NCI-H1092 treated with DMSO at 0.1 percent for 48 hours (cell line): ENCODE data around the gene GUK1.
"Not testable (repeated sequence)": the region's sequence is repeated elsewhere in the genome, so short reads cannot be mapped to it uniquely, and the experiment has no call there.

ENCODE experiments used
- DNase-seq: peaks from one replicate; lab custom pipeline; 2025; lab: John Stamatoyannopoulos, UW

Gene GUK1

DNA sequence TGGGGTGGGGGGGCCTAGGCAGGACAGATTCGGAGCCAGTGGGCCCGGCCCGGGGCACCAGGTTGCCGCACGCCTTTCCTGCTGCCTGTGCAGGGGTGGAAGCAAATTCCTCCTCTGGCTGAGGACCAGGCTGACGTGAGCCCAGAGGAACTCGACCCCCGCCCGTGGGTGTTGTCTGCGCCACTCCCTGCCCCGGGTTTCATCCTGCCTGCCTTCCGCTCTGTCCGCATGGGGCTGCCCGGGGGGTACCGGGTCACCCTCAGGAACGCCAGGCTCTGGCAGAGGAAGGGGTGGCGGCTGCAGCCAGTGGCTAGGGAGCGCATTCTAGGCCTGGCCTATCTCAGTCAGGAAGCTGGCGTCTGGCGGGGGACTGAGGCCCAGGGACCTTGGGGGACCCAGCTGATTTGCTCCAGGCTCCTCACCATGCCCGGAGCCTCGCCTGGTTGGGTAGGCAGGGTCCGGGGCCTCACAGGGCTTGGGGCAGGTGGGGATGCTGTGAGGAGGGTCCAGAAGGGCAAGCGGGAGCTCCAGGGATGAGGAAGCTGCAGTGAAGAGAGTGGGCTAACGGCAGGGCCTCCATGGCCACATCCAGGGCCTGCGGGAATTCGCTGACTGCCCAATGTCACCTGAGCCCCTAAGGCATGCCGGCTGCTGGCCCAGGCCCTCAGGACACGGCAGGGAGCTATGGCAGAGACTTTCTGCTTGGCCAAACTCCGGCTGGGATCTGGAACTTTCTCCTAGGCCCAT is 23.1 kb downstream of the GUK1 start:
- no peak for DNase-seq

- DNase-seq = no peak
Observed at GRCh38 chr1:228163776-228164519, 23.9 kb downstream of the GUK1 start.

DNA sequence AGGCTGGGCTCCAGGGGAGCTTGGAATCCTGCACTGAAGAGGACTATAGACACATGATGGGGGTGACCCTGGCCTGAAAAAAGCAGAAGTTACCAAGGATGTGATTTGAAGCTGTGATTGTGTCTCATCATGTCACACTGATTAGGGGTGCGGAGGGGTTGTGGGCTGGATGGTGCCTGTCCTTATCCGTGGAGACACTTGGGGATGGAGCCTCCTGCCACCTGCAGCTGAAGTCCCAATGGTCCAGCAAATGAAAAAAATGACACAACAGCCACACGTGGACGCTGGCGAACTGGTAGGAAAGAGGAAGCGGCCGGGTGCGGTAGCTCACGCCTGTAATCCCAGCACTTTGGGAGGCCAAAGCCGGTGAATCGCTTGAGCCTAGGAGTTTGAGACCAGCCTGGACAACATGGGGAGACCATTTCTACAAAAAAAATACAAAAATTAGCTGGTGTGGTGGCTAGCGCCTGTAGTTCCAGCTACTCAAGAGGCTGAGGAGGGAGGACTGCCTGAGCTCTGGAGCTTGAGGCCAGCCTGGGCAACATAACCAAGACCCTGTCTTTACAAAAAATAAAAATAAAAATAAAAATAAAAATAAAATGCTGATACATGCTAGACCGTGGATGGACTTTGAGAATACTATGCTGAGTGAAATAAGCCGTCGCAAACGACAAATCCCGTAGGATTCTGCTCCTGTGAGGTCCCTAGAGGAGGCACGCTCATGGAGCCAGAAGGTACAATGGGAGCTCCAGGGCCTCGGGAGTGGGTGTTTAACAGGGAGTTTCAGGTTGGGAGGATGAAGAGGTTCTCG is 24.7 kb downstream of the GUK1 start:
- no peak for DNase-seq

DNA sequence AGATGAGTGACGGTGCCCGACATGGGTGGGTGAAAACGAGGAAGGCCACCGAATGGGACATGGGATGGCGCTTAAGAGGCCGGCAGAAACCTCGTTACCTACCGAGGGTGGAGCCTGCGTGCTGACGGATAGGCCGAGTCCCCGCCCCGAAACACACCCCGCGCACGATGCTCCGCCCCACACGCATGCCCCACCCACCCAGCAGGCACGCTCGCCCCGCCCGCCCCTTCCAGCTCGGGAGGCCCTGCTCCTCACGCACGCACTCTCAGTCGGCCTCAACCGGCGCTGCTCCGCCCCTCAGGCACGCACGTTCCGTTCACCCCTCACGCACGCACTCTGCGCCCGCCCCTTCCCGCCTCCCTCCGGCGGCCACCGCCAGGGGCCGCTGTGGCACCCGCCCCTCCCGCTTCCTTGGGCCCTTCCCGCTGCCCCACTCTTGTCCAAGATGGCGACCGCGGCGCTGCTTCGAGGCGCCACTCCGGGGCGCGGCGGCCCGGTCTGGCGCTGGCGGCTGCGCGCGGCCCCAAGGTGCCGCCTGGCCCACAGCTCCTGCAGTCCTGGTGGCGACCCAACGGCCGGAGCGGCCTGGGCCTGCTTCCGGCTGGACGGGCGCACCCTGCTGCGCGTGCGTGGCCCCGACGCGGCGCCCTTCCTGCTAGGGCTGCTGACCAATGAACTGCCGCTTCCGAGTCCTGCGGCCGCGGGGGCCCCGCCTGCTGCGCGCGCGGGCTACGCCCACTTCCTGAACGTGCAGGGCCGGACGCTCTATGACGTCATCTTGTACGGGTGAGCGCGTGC is 25.5 kb downstream of the GUK1 start, which contains the start of gene IBA57:
TSS of gene IBA57 (plus strand) at position 433 of the 798 bp plus-strand sequence. CDS start at position 446, 13 bp downstream.
- peak; percentile 99 for DNase-seq

GRCh38 chr1:228166170-228166936 is 26.3 kb downstream of the GUK1 start:
- peak; percentile 72 for DNase-seq

GRCh38 chr1:228168563-228169270 is 28.6 kb downstream of the GUK1 start:
- no peak for DNase-seq

DNA sequence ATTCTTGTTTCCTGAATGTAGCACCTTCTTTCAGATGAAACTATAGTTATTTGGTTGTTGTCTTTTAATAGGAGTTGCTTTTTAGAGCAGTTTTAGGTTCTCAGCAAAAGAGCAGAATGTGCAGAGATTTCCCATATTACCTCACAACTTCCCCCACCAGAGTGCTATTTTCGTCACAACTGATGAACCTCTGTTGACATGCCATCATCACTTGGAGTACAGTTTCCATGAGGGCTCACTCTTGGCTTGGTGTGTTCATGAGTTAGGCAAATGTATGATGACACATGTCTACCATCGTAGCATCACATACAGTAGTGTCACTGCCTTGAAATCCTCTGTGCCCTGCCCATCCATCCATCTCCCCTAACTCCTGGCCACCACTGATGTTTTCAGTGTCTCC is 29.3 kb downstream of the GUK1 start:
- DNase-seq = no peak

- DNase-seq = no peak
Observed at GRCh38 chr1:228170666-228171065, 30.6 kb downstream of the GUK1 start.

DNA sequence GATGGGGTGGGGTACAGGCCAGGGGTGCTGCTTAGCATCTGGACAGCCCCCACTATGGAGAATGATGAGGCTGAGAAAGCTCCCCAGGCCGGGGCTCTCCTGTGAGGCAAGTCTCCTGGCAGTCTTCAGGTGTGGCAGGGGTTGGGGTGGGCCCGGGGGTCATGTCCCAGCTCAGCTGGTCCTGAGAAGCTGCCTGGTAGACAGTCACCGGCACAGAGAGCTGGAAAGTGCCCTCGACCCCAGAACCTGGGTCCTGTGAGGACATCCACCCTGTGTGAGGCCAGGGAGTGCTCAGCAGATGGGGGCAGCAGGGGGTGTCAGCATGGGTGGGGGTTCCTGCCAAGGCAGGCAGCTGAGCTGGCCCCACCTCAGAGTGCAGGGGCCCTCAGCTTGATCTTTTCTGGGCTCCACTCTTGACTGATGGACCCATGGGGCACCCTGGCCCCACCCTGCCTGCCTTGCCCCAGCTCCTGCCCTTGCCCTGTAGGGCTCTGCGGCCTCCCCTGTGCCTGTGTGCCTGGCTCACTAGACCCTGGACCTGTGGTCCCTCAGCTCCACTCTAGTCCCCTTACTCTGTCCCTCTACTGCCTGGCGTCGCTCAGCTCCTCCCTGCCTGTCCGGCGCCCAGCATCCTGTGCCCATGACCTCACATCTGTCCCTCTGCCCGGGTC is 31.3 kb downstream of the GUK1 start:
- no peak for DNase-seq

DNA sequence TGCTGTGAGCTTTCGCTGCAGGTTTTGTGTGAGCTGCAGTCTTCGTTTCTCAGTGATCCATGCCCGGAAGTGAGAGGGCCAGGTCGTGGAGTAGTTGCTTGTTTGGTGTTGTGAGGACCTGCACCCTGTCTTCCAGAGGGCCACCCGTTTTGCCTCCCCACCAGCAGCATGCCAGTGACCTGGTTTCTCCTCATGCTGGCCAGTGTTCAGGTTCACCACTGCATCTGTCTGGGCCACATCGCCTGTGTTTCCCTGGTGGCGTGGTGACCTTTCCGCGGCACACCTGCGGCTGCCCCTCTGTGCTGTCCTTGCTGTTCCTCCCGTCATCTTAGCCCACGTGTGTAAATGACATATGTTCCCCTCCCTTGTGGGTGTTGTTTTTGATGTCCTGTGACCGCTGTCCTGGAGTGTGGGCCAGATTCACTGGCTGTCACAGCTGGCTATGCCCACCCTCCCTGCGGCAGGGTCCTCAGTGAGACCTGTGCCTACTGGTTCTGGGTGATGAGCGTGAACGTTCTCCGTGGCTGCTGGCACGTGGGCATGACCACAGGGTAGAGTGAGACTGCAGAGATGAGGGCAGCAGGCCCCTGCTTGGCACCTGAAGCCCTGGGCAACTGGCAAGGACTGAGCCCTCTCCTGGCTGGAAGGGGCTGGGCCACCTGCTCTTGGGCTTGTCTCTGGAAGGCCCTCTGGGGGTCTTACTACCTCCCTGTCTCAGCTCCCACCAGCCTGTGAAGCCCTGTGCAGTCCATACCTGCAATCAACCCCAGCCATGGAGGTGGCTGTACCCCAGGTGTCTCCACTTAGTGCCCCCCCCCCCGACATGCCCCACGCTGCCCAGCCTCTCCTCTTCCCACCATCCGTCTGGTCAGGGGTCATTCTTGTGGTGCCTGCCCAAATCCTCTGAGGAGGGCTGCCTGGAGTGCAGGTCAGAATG is 32.8 kb downstream of the GUK1 start:
- DNase-seq = no peak

- DNase-seq = not testable (repeated sequence)
Observed at GRCh38 chr1:228173528-228174481, 33.7 kb downstream of the GUK1 start.

DNA sequence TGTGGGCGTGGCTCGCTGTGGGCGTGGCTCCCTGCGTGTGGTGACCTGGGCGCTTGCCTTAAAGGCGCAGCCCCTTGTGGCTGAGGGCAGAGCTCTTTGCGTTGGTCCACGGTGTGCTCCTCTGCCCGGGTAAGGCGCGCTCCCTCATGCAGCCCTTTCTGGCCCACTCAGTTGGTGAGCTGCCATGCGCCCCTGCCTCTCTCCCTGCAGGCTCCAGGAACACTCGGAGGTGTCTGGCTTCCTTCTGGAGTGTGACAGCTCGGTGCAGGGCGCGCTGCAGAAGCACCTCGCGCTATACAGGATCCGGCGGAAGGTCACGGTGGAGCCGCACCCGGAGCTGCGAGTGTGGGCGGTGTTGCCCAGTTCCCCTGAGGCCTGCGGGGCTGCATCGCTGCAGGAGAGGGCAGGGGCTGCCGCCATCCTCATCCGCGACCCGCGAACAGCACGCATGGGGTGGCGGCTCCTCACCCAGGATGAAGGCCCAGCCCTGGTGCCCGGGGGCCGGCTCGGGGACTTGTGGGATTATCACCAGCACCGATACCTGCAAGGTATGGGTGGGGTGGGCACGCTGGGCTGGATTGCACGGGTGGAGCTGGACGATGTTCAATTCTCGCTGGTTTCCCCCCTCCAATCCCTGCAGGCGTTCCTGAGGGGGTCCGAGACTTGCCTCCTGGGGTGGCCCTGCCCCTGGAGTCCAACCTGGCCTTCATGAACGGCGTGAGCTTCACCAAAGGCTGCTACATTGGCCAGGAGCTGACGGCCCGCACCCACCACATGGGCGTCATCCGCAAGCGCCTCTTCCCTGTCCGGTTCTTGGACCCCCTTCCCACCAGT is 34.6 kb downstream of the GUK1 start:
- no peak for DNase-seq

DNA sequence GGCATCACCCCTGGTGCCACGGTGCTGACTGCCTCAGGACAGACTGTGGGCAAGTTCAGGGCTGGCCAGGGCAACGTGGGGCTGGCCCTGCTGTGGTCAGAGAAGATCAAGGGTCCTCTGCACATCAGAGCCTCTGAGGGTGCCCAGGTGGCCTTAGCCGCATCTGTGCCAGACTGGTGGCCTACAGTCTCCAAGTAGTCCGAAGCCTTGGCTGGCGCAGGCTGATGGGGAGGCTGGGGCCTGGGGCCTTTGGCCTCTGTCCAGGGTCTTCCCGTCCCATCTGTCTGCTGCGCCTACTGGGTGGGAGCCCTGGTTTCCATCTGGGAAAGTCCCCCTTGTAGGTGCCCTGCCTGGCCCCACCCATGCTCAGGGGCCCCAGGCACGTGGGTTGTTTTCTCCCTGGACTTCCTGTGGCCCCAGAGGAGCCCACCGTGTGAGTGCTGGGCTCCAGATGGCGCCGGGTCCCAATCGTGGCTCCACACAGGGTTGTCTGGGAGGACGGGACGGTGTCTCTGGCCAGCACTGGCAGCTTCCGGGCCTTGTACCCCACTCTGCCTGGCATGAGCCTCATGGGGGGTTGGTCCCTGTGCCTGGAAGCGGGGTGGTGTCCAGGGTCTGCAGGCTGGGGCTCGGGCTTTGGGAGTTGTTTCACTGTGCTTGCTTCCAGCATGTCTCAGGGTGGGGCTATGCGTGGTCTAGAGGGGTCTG is 35.4 kb downstream of the GUK1 start:
- no peak for DNase-seq

DNA sequence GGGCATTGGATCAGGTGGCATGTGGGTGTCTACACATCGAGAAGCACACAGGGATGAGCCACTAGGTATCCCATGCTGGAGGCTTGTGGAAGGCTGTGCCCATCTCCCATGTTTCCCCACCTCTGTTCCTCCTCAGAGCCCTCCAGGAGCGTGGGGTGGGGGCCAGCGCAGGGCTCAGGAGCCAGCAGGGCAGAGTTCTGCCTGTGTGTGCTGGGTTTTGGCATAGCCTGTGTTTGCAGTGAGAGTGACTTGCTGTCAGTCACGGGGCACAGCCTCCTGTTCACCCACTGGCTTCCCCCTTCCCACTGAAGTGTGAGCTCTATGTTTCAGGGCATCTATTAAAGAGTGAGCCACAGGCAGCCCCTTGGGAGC is 35.9 kb downstream of the GUK1 start:
- no peak for DNase-seq

GRCh38 chr1:228176461-228177182 is 36.5 kb downstream of the GUK1 start:
- DNase-seq = no peak
